ENCODE results near the gene NR2C2. TPM values are rescaled to one million over a fixed set of nuclear protein-coding genes. Genes with fewer than 3 reads are reported as not detected.

Gene NR2C2
- total and polyA plus RNA-seq, 2 of the 13 experiments (the other 11 are each of a cell fraction or from before 2014, with no cell fraction given), result 7.8 to 11.8 TPM

GRCh38 chr3:14921034-14921616 is 26.3 kb upstream of the NR2C2 start (continued):
- TF ChIP-seq HOXA3 (CRISPR knock-in tag; IDR thresholded peaks at IDR 0.05) (0 out of 2 replicates have a peak, but pooled peaks have one; percentile 23), MIXL1 (CRISPR knock-in tag; IDR thresholded peaks at IDR 0.05) (no peak), E2F1 (CRISPR knock-in tag; IDR thresholded peaks at IDR 0.05) (0 out of 2 replicates have a peak, but pooled peaks have one; percentile 31), ZNF639 (CRISPR knock-in tag; conservative IDR thresholded peaks at IDR 0.05) (no peak), HOXA9 (CRISPR knock-in tag; IDR thresholded peaks at IDR 0.05; ENCODE audit: borderline replicate concordance) (no peak), MBNL3 (CRISPR knock-in tag; conservative IDR thresholded peaks at IDR 0.05) (no peak), CREBL2 (CRISPR knock-in tag; IDR thresholded peaks at IDR 0.05; ENCODE audit: borderline replicate concordance) (no peak), TEF (CRISPR knock-in tag; IDR thresholded peaks at IDR 0.05) (no peak), ZNF724P (CRISPR knock-in tag; IDR thresholded peaks at IDR 0.05; ENCODE audit: borderline replicate concordance) (no peak), TFE3 (CRISPR knock-in tag; IDR thresholded peaks at IDR 0.05) (no peak), ZFP37 (CRISPR knock-in tag; IDR thresholded peaks at IDR 0.05; ENCODE audit: borderline replicate concordance) (no peak), ZNF75D (CRISPR knock-in tag; IDR thresholded peaks at IDR 0.05; ENCODE audit: borderline replicate concordance) (no peak), ZNF850 (CRISPR knock-in tag; conservative IDR thresholded peaks at IDR 0.05) (no peak), MAFK (conservative IDR thresholded peaks at IDR 0.05 in 1 of 2, IDR thresholded peaks at IDR 0.05 in 1 of 2; ENCODE audit: low read length in 2 of 2) (peak; percentile 46 to 51; a peak in 3 of 4 replicates), TSC22D2 (CRISPR knock-in tag; IDR thresholded peaks at IDR 0.05; ENCODE audit: borderline replicate concordance) (no peak; the same call in 1 of the 2 replicates)
- TF ChIP-seq, protein P1, sequence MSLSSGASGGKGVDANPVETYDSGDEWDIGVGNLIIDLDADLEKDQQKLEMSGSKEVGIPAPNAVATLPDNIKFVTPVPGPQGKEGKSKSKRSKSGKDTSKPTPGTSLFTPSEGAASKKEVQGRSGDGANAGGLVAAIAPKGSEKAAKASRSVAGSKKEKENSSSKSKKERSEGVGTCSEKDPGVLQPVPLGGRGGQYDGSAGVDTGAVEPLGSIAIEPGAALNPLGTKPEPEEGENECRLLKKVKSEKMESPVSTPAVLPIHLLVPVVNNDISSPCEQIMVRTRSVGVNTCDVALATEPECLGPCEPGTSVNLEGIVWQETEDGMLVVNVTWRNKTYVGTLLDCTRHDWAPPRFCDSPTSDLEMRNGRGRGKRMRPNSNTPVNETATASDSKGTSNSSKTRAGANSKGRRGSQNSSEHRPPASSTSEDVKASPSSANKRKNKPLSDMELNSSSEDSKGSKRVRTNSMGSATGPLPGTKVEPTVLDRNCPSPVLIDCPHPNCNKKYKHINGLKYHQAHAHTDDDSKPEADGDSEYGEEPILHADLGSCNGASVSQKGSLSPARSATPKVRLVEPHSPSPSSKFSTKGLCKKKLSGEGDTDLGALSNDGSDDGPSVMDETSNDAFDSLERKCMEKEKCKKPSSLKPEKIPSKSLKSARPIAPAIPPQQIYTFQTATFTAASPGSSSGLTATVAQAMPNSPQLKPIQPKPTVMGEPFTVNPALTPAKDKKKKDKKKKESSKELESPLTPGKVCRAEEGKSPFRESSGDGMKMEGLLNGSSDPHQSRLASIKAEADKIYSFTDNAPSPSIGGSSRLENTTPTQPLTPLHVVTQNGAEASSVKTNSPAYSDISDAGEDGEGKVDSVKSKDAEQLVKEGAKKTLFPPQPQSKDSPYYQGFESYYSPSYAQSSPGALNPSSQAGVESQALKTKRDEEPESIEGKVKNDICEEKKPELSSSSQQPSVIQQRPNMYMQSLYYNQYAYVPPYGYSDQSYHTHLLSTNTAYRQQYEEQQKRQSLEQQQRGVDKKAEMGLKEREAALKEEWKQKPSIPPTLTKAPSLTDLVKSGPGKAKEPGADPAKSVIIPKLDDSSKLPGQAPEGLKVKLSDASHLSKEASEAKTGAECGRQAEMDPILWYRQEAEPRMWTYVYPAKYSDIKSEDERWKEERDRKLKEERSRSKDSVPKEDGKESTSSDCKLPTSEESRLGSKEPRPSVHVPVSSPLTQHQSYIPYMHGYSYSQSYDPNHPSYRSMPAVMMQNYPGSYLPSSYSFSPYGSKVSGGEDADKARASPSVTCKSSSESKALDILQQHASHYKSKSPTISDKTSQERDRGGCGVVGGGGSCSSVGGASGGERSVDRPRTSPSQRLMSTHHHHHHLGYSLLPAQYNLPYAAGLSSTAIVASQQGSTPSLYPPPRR (CRISPR knock-in tag; IDR thresholded peaks at IDR 0.05; ENCODE audit: borderline replicate concordance), result no peak
- TF ChIP-seq, protein P2, sequence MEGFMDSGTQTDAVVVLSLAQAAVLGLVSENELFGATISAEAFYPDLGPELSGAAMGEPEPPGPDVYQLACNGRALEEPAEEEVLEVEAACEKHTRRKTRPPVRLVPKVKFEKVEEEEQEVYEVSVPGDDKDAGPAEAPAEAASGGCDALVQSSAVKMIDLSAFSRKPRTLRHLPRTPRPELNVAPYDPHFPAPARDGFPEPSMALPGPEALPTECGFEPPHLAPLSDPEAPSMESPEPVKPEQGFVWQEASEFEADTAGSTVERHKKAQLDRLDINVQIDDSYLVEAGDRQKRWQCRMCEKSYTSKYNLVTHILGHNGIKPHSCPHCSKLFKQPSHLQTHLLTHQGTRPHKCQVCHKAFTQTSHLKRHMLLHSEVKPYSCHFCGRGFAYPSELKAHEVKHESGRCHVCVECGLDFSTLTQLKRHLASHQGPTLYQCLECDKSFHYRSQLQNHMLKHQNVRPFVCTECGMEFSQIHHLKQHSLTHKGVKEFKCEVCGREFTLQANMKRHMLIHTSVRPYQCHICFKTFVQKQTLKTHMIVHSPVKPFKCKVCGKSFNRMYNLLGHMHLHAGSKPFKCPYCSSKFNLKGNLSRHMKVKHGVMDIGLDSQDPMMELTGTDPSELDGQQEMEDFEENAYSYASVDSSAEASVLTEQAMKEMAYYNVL (CRISPR knock-in tag; IDR thresholded peaks at IDR 0.05; ENCODE audit: borderline replicate concordance), result no peak
